Mesendoderm (in vitro differentiated cells): ENCODE results near the gene RIGI.

Experiments
- DNase-seq: peaks from one replicate; pipeline ENCODE4 v3.0.0; 2013
- H2AK5ac ChIP-seq: 2 replicates; pipeline ENCODE4 v1.6.1; 2013; ENCODE audit warnings: low read length, inconsistent platforms
- H2BK120ac ChIP-seq: 2 replicates; pipeline ENCODE4 v1.6.1; 2013; ENCODE audit warnings: low read depth, mild to moderate bottlenecking, low read length, moderate library complexity, mixed read lengths
- H2BK15ac ChIP-seq: replicated peaks from 2 replicates; pipeline ENCODE4 v1.6.1; 2013; ENCODE audit warnings: low read depth, mild to moderate bottlenecking, moderate library complexity
- H2BK5ac ChIP-seq: 2 replicates; pipeline ENCODE4 v1.6.1; 2013; ENCODE audit warnings: low read length, inconsistent platforms
- H3K18ac ChIP-seq: 2 replicates; pipeline ENCODE4 v1.6.1; 2013; ENCODE audit warnings: mild to moderate bottlenecking, low read length, mixed read lengths
- H3K23ac ChIP-seq: one replicate; pipeline ENCODE4 v1.6.1; 2013; ENCODE audit warnings: low read length
- H3K27ac ChIP-seq: 2 replicates; pipeline ENCODE4 v1.5.1; 2013; ENCODE audit warnings: low read depth, mild to moderate bottlenecking, inconsistent platforms, low read length, moderate library complexity
- H3K27me3 ChIP-seq: 2 replicates; pipeline ENCODE4 v1.6.1; 2013; ENCODE audit warnings: low read length, control low read depth, mild to moderate bottlenecking, inconsistent platforms; ENCODE audit not compliant: insufficient read depth, poor library complexity
- H3K36me3 ChIP-seq: 2 replicates; pipeline ENCODE4 v1.6.1; 2013; ENCODE audit warnings: low read length, inconsistent platforms; ENCODE audit not compliant: control insufficient read depth, insufficient read depth
- H3K4ac ChIP-seq: one replicate; pipeline ENCODE4 v1.6.1; 2013; ENCODE audit warnings: low read depth, mild to moderate bottlenecking, low read length, moderate library complexity
- H3K4me1 ChIP-seq: 2 replicates; pipeline ENCODE4 v1.6.1; 2013; ENCODE audit warnings: low read depth, low read length, inconsistent platforms; ENCODE audit not compliant: control insufficient read depth
- H3K4me2 ChIP-seq: 2 replicates; pipeline ENCODE4 v1.6.1; 2013; ENCODE audit warnings: low read length
- H3K4me3 ChIP-seq: 2 replicates; pipeline ENCODE4 v1.5.1; 2013; ENCODE audit warnings: mild to moderate bottlenecking, low read length
- H3K56ac ChIP-seq: one replicate; pipeline ENCODE4 v1.6.1; 2013; ENCODE audit warnings: low read length
- H3K79me1 ChIP-seq: 2 replicates; pipeline ENCODE4 v1.6.1; 2013; ENCODE audit warnings: low read length, inconsistent platforms
- H3K79me2 ChIP-seq: 2 replicates; pipeline ENCODE4 v1.6.1; 2013; ENCODE audit warnings: mild to moderate bottlenecking, low read length; ENCODE audit not compliant: control insufficient read depth, insufficient read depth
- H3K9ac ChIP-seq: 2 replicates; pipeline ENCODE4 v1.6.1; 2013; ENCODE audit warnings: low read length, inconsistent platforms
- H4K5ac ChIP-seq: one replicate; pipeline ENCODE4 v1.6.1; 2013; ENCODE audit warnings: low read length
- H4K8ac ChIP-seq: one replicate; pipeline ENCODE4 v1.6.1; 2013; ENCODE audit warnings: low read depth, mild to moderate bottlenecking, control low read depth, low read length, moderate library complexity
- WGBS: extraction: QIAGEN DNeasy Blood & Tissue Kit; methylation state at CpG from one replicate; pipeline ENCODE4 v1.1.7; 2013; ENCODE audit warnings: low lambda C conversion rate, missing lambda C conversion rate; ENCODE audit not compliant: insufficient coverage; ENCODE audit errors: extremely low coverage; 5-methylcytosine and 5-hydroxymethylcytosine counted together

RIGI gene

DNA sequence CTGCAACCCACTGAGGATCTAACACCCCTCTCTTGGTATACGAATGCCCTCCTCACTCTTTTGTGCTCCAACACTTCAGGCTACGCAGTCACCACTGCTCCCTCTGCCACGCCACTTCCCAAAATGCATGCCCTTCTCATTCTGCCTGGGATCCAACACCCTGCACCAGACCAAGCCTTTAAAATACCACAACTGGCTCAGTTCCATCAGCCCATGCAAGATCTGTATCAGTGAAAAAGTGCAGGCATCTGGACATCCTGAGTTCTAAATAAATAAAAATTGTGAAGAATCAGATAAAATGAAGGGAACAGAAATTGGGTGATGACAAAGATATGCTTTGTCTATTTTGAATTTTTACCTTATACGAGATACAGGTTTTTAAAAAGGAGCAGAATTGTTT lies 44.3 kb upstream of the RIGI start:
- no CpG with 5 or more reads among the region's 4 CpGs for WGBS
- Histone ChIP-seq H3K9ac (no peak overlapping the region), H4K5ac (no peak overlapping the region), H3K36me3 (peaks cover 2% of the 10 kb centered on the region), H3K4me1 (peaks cover 2% of the 10 kb centered on the region), H2BK5ac (no peak overlapping the region), H3K56ac (no peak overlapping the region), H3K79me2 (peaks cover 19% of the 10 kb centered on the region), H3K23ac (no peak overlapping the region), H3K27ac (no peak overlapping the region), H2BK120ac (no peak overlapping the region), H4K8ac (no peak overlapping the region), H3K4me3 (no peak overlapping the region), H2AK5ac (no peak overlapping the region), H3K18ac (no peak overlapping the region), H2BK15ac (no peak overlapping the region), H3K4me2 (no peak overlapping the region), H3K79me1 (peaks cover 11% of the 10 kb centered on the region), H3K4ac (no peak overlapping the region), H3K27me3 (no peaks in the 10 kb centered on the region)
- DNase-seq, result no peak

GRCh38 chr9:32566770-32567169 lies 40.8 kb upstream of the RIGI start:
- no peak overlapping the region for H3K23ac ChIP-seq
- peaks cover 2% of the 10 kb centered on the region for H3K36me3 ChIP-seq
- H3K4me3 ChIP-seq, result no peak overlapping the region
- H3K9ac ChIP-seq, result no peak overlapping the region
- H3K27me3 ChIP-seq, result no peaks in the 10 kb centered on the region
- no peak overlapping the region for H3K18ac ChIP-seq
- H3K79me2 ChIP-seq, result peaks cover 16% of the 10 kb centered on the region
- no peak overlapping the region for H2BK5ac ChIP-seq
- no peak overlapping the region for H2BK15ac ChIP-seq
- no peak overlapping the region for H2BK120ac ChIP-seq
- peaks cover 15% of the 10 kb centered on the region for H3K79me1 ChIP-seq
- H3K4me1 ChIP-seq, result no peaks in the 10 kb centered on the region
- no peak overlapping the region for H3K4me2 ChIP-seq
- H3K56ac ChIP-seq, result no peak overlapping the region
- no peak overlapping the region for H4K5ac ChIP-seq
- no peak for DNase-seq
- no peak overlapping the region for H2AK5ac ChIP-seq
- no peak overlapping the region for H3K27ac ChIP-seq
- H4K8ac ChIP-seq, result no peak overlapping the region
- no peak overlapping the region for H3K4ac ChIP-seq
- WGBS, result no CpG with 5 or more reads among the region's 26 CpGs

DNA sequence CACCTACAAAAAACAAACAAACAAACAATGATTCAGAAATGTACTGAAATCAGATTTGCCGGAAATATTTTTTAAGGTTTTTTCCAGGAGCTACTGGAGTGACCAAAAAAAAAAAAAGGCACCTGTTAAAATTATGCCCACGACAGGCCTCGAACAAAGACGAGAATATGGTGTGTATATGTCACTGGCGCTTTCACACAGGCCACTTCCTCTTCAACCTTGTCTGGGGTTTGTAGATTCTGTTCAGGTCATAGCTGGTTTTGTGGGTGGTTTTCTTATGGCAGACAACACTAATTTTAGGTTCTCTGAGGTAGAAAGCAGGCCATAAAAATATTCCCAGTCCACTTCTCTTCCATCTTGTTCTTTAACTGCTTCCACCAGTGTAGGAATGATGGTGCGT lies 40.0 kb upstream of the RIGI start:
- Histone ChIP-seq H3K4me3 (no peak overlapping the region), H2AK5ac (no peak overlapping the region), H2BK5ac (no peak overlapping the region), H2BK15ac (no peak overlapping the region), H3K4ac (no peak overlapping the region), H3K27ac (no peak overlapping the region), H3K79me2 (peaks cover 13% of the 10 kb centered on the region), H3K36me3 (peaks cover 2% of the 10 kb centered on the region), H3K56ac (no peak overlapping the region), H3K23ac (no peak overlapping the region), H3K27me3 (no peaks in the 10 kb centered on the region), H3K18ac (no peak overlapping the region), H3K4me1 (no peaks in the 10 kb centered on the region), H3K79me1 (peaks cover 17% of the 10 kb centered on the region), H3K9ac (no peak overlapping the region), H3K4me2 (no peak overlapping the region), H4K5ac (no peak overlapping the region), H4K8ac (no peak overlapping the region), H2BK120ac (no peak overlapping the region)
- no CpG with 5 or more reads among the region's 6 CpGs for WGBS
- no peak for DNase-seq

DNA sequence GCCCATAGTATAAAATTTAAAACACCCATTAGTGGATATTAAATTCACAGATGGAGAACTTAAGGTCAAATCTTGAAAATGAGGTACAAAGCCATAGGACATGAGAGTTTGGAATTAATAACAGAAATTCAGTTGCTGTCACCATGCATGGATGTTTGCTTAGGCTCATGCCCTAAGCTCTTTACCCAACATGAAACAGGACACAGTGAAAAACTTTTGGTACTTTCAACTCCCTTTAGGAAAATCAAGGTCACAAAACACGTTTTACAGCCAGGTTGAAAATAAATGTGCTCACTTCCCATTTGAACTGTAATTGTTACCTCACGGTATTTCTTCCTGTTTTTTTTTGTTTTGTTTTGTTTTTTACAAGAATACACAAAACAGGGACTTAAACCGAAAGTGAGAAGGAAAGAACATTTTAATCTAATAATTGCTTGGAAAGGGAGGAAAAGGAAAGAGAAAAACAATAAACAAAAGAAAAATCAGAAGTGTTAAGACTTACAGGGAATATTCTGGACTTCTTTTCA lies 32.5 kb upstream of the RIGI start:
- no peaks in the 10 kb centered on the region for H3K4me1 ChIP-seq

DNA sequence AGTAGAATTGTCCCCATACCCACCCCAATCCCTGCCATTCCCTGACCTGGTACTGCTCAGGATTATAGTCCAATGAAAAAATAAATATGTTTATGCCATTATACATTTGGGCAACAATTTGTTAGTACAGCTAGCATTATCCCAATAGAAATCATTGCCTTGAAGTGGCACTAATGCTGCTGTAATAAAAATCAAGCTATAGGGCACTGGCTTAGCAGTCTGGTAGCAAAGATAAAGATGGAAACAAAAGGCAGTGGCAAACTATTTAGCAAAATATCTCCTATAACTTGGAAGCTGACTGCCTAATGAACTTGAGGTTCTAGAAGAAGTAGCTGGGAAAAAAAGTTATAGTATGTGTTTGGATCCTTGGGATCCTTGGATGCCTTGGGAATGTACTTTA lies 28.6 kb upstream of the RIGI start:
- Histone ChIP-seq H2BK15ac (no peak overlapping the region), H3K27ac (no peak overlapping the region), H2BK5ac (no peak overlapping the region), H3K4me3 (no peak overlapping the region), H2BK120ac (no peak overlapping the region), H3K4me2 (no peak overlapping the region), H4K8ac (no peak overlapping the region), H3K9ac (no peak overlapping the region), H3K4me1 (no peaks in the 10 kb centered on the region), H3K4ac (no peak overlapping the region), H3K27me3 (no peaks in the 10 kb centered on the region), H3K18ac (no peak overlapping the region), H3K23ac (no peak overlapping the region), H2AK5ac (no peak overlapping the region), H3K79me1 (peaks cover 7% of the 10 kb centered on the region), H3K56ac (no peak overlapping the region), H3K36me3 (no peaks in the 10 kb centered on the region), H3K79me2 (peaks cover 17% of the 10 kb centered on the region), H4K5ac (no peak overlapping the region)
- no peak for DNase-seq

More for the DNA sequence above, 32.5 kb upstream of the RIGI start:
- H2AK5ac ChIP-seq, result no peak overlapping the region
- H3K4me2 ChIP-seq, result no peak overlapping the region
- no peaks in the 10 kb centered on the region for H3K36me3 ChIP-seq
- no peaks in the 10 kb centered on the region for H3K27me3 ChIP-seq
- WGBS, result no CpG with 5 or more reads among the region's 3 CpGs
- no peak overlapping the region for H3K4me3 ChIP-seq
- no peak overlapping the region for H3K56ac ChIP-seq
- H3K23ac ChIP-seq, result no peak overlapping the region
- no peak overlapping the region for H3K18ac ChIP-seq
- no peak overlapping the region for H2BK5ac ChIP-seq
- DNase-seq, result no peak
- no peak overlapping the region for H3K9ac ChIP-seq
- H4K8ac ChIP-seq, result no peak overlapping the region
- H2BK120ac ChIP-seq, result no peak overlapping the region
- no peak overlapping the region for H3K27ac ChIP-seq
- H4K5ac ChIP-seq, result no peak overlapping the region
- peaks cover 11% of the 10 kb centered on the region for H3K79me1 ChIP-seq
- peaks cover 3% of the 10 kb centered on the region for H3K79me2 ChIP-seq
- H2BK15ac ChIP-seq, result no peak overlapping the region
- H3K4ac ChIP-seq, result no peak overlapping the region

DNA sequence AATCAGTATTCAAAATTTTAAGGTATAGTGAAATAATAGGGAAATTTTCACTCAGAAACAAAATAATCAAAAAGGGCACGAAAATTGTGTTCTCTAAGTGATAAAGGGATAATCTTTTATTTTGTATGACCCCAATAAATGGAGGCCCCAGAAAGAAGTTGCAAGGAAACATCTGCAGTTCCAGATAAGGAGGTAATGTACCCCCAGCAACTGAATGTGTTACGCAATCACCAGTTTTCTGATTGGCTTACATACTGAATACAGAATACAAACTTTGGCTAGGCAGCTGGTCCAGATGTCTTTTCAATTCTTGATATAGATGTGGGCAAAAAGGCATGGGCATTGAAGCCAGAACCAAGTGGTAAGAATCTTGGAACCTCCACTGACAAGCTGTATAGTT lies 28.1 kb upstream of the RIGI start:
- no peak overlapping the region for H3K27ac ChIP-seq

More for the DNA sequence above, 28.1 kb upstream of the RIGI start:
- Histone ChIP-seq H3K79me2 (peaks cover 20% of the 10 kb centered on the region), H4K5ac (no peak overlapping the region), H3K4me2 (no peak overlapping the region), H3K23ac (no peak overlapping the region), H2BK15ac (no peak overlapping the region), H2BK5ac (no peak overlapping the region), H3K79me1 (peaks cover 5% of the 10 kb centered on the region), H3K4ac (no peak overlapping the region), H3K27me3 (no peaks in the 10 kb centered on the region), H3K9ac (no peak overlapping the region), H3K4me3 (no peak overlapping the region), H3K18ac (no peak overlapping the region), H2BK120ac (no peak overlapping the region), H4K8ac (no peak overlapping the region), H3K4me1 (no peaks in the 10 kb centered on the region), H2AK5ac (no peak overlapping the region), H3K56ac (no peak overlapping the region), H3K36me3 (no peaks in the 10 kb centered on the region)
- WGBS, result no CpG with 5 or more reads among the region's 2 CpGs
- DNase-seq, result no peak
